Activated T-helper 1 cell treated with anti-CD3 and anti-CD28 coated beads, Interleukin-2, amount 50 U/mL, for 16 hours (primary cell): ENCODE measurements around the gene PATZ1.
"Not testable (repeated sequence)": the region's sequence is repeated elsewhere in the genome, so short reads cannot be mapped to it uniquely, and the experiment has no call there.

Experiments used
- DNase-seq, 2 donors: peaks; one replicate each; pipeline ENCODE4 v3.0.0-alpha.2; 2020; ENCODE audit warnings: low read depth in 1 of 2, low spot score in 1 of 2

PATZ1 gene

DNA sequence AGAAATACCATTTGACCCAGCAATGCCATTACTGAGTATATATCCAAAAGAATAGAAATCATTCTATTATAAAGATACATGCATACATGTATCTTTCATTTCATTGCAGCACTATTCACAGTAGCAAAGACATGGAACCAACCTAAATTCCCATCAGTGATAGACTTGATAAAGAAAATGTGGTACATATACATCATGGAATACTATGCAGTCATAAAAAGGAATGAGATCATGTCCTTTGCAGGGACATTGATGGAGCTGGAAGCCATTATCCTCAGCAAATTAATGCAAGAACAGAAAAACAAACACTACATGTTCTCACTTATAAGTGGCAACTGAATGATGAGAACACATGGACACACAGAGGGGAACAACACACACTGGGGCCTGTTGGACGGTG lies 31.9 kb downstream of the PATZ1 start:
- not testable (repeated sequence) for DNase-seq

DNA sequence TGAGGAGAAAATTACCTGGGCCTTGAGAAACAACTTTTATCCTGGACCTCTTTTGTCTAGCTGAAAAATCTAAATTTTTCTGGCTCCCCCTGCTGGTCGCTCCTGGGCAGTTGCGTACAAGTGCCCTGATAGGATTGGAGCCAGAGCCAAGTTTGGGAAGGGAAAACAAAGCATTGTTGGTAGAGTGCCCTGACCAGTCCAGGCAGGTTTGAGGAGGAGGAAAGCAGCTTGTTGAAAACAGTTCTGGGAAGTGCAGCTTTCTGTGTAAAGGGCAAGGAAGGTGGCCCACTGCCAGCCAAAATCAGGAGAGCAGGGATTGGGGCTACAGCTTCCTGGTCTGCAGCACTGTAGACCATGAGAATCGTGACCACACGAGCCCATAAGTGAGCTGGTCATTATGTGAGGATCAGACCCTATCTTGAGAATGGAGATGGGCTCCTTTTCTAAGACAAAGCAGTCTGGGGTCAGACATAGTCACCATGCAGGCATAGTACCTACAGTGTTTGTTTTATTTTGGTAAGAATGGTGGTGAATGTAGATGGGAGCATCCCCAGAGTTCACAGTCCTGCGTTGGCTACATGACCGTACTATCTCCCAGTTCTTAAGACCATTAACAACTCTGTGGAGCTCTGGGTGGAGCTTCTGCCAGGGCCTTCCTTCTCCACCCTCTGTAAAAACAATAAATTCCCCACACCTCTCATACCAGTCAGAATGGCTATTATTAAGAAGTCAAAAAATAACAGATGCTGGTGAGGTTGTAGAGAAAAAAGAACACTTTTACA lies 32.6 kb downstream of the PATZ1 start:
- peak; percentile 42 to 49 for DNase-seq

DNA sequence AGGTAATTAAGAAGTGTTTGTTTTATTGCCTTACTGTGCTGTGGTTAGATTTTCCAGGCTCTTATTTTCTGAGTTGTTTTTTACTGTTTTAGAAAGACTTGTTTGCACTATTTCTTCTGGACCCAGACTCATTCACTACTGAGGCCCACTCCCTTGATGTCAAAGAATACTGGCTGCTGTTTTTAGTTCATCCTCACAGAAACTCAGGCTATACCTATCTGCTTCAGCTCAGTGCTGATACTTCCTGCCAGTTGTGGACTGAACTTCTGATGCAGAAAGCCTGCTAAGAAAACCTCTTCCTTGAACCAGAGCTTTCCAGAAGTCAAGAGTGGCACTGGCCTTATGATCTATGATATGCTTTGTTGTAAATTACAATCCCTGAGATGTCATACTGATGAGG lies 38.0 kb downstream of the PATZ1 start:
- DNase-seq, result no peak

GRCh38 chr22:31305194-31305593 lies 41.0 kb downstream of the PATZ1 start:
- DNase-seq, result no peak

DNA sequence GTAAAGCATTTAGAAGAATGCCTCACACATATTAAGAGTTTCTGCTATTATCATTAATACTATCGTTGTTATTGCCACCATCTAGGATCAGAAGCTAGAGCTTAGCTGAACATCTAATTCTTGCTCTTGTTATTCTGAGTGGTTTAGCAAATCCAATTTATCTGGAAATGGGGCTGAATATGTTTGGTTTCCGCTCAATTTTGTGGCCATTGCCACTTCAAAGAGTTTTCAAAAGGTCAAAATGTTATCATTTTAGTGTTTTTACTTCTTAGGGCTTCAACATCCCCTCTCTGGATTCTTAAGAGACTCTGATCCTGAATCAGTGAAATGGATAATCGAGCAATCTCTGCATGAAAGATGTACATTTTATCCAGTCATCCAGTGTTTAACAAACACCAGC lies 43.6 kb downstream of the PATZ1 start:
- DNase-seq, result no peak

GRCh38 chr22:31302006-31302405 lies 44.1 kb downstream of the PATZ1 start:
- DNase-seq, result no peak

DNA sequence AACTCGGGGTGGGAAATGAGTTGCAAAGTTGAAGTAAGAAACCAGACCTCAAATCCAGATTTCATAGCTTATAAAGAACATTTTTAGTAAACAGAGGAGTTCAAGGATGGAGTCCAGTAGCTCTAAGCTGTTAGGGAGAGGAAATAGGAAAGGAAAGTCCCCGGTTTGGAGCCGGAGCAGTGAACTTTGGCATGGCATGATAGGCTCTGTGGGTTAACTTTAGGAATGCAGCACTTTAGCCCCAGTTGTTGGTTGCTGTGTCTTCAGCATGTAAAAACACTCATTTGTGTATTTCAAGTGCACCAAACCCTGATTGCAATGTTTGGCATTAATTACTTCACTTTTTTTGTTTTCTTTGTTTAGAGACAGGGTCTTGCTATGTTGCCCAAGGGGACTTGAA lies 45.2 kb downstream of the PATZ1 start:
- DNase-seq, result no peak

- no peak for DNase-seq
Observed at GRCh38 chr22:31295831-31296657, 50.1 kb downstream of the PATZ1 start.

DNA sequence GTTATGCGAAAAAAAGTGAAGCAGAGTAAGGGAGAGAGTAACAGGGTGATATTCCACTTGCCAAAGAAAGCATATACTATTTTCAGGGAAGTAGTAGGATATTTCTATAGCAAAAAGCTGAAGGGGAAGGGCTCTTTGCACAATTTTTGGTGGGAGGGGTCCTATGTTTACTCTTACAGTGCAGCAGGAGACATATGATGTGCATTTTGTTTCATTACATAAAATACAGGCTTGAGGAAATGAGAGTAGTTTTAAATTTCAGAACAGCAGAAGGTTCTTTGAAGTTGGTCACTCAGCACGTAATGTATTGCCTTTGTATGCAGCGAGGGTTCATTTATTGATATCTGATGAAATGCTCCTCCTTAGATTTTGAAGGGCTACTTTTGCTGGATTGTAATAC lies 50.8 kb downstream of the PATZ1 start:
- DNase-seq, result no peak

DNA sequence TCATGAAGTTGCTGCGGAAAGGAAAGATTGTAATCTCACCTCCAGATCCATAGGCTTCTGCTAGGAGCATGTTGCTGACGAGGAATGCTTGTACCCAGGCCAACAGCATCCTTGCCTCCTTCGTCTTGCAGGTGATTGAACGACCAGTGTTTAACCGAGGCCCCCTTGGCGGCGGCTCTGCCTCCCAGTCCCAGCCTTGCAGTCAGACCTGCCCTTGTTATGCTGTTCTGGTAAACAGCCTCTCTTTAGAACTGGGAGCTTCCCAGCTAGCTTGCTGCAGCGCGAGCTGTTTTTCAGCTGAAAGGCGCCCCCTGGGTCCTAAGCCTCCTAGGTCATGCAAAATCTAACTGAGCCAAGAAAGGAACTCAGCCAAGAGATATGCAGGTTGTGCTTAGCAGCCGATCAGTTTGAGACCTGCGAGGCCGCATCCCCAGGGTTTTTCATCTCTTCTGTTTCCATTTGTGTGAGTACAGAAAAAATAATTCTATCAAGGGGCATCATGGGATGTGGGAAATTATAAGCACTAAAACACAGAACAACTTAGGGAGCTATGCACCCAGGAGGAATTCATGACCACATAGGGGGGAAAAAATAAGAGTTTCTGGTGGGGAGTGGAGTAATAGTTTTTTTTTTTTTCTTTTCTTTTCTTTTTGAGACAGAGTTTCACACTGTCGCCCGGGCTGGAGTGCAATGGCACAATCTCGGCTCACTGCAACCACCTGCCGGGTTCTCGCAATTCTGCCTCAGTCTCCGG lies 53.7 kb downstream of the PATZ1 start, which contains the start of gene PIK3IP1:
PIK3IP1 (minus strand) TSS at position 253 of the 754 bp plus-strand sequence; CDS start at position 109, 144 bp downstream.
- peak; percentile 66 to 75 for DNase-seq

GRCh38 chr22:31291481-31292235 lies 54.5 kb downstream of the PATZ1 start:
- DNase-seq, result no peak

DNA sequence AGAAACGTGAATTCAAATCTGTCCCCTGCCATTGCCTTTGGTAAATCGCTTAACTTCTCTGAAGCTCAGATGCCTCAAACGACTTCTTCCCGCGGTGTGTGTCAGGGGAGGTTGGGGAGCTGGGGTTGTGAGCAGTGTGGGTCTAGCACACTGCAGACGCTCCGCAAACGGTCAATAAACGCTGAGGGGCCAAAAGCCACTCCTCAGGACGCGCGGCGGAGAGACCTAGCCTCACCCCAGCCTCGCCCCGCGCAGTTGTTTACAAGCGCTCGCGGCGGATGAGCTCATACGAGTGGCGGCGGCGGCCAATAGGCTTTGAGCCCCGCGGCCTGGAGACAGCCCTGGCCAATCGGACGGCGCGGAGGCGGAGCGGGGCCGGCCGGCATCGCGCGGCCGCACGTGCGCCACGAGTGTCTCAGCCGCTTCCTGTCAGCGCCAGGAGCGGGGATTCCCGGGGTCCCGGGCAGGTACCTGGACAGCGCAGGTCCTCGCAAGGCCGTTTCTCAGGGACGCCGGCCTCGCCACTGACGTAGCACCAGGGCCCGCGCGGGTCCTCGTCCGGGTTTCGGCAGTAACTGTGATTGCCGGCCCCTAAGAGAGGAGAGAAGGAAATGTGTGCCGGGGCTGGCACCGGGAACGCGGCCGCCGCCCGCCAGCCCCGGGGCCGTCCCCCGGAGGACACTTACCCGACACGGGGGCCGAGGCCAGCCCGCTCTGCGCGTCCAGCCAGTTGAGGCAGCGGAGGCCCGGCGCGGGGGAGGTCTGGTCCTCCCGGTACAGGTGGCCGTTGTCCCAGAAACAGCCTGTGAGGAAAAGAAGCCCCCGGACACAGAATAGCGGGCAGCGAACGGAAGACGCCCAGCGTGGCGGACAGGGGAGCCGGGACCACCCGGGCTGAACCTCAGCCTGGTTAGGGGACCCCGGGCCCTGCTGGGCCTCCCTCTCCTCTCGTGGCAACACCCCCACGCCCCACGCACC lies 55.4 kb downstream of the PATZ1 start:
- peak; percentile 89 to 91 for DNase-seq

- DNase-seq, result no peak
Observed at GRCh38 chr22:31289344-31289743, 56.8 kb downstream of the PATZ1 start.

GRCh38 chr22:31288496-31289240 lies 57.5 kb downstream of the PATZ1 start:
- no peak for DNase-seq

DNA sequence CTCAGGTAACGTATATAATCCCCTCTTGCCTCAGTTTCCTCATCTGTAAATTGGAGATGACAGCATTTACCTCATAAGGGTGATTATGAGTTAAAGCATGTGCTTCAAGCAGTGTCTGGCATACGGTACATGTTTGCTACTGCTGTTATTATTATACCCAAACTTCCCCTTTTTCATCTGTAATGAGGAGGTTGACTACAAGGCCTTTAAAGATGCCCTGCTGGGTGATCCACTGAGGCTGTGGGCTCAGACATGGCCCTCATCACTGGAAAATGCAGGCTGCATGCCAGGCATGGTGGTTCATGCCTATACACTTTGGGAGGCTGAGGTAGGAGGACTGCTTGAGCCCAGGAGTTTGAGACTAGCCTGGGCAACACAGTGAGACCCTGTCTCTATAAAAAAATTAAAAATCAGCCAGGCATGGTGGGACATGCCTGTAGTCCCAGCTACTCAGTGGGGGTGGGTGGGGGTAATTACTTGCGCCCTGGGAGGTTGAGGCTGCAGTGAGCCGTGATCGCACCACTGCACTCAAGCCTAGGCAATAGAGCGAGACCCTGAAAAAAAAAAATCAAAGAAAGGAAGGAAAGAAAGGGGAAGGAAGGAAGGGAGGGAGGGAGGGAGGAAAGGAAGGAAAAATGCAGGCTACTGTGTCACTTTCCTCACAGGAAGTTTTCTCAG lies 58.2 kb downstream of the PATZ1 start:
- DNase-seq, result no peak

DNA sequence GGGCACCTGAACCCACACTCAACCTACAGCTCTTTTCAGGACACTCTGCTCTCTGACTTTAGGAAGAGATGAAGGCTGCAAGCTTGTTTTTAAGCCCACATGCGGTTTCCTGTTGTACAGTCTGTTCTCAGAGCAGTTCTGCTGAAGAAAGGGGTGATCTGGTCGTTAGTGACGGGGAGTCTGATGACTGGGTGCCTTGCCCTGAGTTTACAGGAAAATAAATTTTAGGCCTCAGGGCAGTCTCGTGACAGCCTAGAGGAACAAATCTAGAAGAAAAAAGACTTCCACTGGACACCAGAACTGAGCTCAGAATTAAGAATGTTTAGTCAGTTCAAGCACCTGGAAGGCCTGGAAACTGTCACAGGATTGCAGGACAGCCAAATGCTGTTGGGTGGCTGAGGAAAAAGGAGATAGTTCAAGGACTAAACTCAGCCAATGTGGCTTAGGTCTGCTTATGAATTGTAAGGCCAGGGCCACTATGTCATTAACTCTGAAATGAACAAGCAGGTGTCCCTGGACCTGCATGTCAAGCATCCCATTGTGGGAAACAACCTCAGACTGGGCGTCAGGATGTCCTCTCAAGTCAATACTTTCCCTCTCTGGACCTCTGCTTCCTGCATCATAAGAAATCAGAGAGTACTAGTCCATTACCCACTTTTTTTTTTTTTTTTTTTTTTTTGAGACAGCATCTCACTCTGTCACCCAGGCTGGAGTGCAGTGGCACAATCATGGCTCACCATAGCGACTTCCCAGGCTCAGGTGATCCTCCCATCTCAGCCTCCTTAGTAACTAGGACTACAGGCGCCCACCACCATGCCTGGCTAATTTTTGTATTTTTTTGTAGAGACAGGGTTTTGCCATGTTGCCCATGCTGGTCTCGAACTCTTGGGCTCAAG lies 59.5 kb downstream of the PATZ1 start:
- DNase-seq, result peak in 1 of 2 donors; percentile 41
